Stimulated activated CD8-positive, alpha-beta memory T cell treated with anti-CD3 and anti-CD28 coated beads, Interleukin-7, amount 100 ng/mL, for 48 hours (primary cell): Measurements from ENCODE around the gene CAMK2G.

ENCODE experiments used
- DNase-seq, 2 donors: peaks; one replicate each; pipeline ENCODE4 v3.0.0-alpha.2; 2020; ENCODE audit warnings: low read depth in 1 of 2; ENCODE audit errors: extremely low read depth in 1 of 2

CAMK2G gene

DNA sequence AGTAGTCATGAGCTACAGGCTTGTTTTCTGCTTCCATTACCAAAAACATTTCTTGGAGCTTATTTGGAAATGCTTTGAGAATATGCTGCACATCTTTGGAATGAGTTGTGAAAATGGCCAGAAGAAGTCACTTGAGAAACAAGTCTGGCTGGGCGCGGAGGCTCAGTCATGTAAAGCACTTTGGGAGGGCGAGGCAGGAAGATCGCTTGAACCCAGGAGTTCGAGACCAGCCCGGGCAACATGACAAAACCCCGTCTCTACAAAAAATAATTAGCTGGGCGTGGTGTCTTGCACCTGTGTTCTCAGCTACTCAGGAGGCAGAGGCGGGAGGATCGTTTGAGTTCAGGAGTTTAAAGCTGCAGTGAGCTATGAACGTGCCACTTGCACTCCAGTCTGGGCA lies 93.4 kb downstream of the CAMK2G start:
- no peak for DNase-seq

DNA sequence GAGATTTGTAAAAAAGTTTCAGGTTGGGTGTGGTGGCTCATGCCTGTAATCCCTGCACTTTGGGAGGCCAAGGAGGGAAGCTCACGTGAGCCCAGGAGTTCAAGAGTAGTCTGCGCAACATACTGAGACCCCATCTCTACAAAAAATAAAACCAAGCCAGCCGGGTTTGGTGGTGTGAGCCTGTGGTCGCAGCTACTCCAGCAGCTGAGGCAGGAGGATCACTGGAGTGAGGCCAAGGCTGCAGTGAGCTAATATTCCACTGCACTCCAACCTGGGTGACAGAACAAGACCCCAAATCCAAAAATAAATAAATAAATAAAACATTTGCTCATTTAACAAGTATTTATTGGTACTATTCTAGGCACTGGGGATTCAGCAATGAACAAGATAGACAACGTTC lies 94.1 kb downstream of the CAMK2G start:
- no peak for DNase-seq

DNA sequence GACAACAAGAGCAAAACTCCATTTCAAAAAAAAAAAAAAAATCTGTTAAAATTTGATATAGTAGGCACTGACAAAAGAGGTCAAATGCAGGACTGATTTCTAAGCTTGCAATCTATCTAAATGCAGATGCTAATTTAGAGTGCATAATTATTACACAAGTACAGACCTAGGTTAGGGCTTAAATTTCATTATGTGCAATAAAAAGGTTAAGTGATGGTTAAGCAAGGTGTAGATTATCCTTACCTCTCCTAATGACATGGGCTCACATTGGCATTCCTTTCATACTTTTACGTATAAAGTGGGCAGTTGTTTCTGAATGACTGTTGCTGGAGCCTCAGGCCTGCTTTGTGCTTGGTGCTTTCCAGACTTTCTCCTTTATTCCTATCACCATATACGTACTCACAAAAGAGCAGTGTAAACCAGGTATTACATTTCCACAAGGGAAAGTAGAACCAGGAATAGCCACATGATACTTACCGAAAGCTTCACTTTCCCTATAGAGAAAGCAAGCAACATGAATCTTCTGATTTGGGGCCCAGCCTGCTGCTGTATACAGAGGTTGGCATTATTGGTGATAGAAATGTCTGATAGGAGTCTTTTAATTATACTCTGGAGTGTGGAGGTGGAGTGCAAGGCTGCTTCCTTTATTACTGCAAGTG lies 94.7 kb downstream of the CAMK2G start:
- DNase-seq = no peak

DNA sequence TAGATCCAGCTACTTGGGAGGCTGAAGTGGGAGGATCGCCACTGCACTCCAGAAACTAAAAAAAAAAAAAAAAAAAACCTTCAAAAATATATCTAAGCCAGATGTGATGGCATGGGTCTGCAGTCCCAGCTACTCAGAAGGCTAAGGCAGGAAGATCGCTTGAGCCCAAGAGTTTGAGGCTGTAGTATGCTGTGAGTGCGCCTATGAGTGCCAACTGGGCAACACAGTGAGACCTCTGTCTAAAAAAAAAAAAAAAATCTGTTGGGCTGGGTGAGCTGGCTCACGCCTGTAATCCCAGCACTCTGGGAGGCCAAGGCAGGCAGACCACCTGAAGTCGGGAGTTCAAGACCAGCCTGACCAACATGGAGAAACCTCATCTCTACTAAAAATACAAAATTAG lies 95.3 kb downstream of the CAMK2G start:
- DNase-seq = no peak

DNA sequence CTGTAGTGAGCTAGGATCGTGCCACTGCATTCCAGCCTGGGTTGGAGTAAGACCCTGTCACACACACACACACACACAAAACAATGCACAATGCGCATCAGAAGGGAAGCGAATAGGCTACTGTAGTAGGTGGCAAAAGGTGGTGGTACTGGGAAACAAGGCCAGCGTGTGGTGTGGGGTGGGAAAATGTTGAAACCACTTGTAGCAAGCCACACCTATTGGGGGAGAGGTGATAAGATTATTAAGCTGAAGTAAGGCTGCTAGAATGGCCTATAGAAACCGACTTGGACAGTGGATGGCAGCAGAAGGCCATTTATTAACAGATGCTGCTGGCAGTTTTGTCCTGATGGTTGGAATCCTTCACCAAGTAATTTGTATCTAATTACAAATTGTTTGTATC lies 99.7 kb downstream of the CAMK2G start:
- DNase-seq = no peak

DNA sequence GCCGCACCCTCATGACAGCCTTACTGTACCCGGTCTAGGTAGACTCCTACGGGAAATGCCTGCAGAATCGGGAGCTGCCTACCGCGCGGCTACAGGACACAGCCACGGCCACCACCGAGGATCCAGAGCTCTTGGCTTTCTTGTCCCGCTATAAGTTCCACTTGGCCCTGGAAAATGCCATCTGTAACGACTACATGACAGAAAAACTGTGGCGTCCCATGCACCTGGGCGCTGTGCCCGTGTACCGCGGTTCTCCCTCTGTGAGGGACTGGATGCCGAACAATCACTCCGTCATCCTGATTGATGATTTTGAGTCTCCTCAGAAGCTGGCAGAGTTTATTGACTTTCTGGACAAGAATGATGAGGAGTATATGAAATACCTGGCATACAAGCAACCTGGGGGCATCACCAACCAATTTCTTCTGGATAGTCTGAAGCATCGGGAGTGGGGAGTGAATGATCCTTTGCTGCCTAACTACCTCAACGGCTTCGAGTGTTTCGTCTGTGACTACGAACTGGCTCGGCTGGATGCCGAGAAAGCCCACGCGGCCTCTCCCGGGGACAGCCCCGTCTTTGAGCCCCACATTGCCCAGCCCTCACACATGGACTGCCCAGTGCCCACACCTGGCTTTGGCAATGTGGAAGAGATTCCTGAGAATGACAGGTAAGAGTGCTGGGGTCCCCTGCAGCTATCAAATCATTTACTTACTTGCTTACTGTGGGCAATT lies 101.0 kb downstream of the CAMK2G start:
- DNase-seq = no peak

DNA sequence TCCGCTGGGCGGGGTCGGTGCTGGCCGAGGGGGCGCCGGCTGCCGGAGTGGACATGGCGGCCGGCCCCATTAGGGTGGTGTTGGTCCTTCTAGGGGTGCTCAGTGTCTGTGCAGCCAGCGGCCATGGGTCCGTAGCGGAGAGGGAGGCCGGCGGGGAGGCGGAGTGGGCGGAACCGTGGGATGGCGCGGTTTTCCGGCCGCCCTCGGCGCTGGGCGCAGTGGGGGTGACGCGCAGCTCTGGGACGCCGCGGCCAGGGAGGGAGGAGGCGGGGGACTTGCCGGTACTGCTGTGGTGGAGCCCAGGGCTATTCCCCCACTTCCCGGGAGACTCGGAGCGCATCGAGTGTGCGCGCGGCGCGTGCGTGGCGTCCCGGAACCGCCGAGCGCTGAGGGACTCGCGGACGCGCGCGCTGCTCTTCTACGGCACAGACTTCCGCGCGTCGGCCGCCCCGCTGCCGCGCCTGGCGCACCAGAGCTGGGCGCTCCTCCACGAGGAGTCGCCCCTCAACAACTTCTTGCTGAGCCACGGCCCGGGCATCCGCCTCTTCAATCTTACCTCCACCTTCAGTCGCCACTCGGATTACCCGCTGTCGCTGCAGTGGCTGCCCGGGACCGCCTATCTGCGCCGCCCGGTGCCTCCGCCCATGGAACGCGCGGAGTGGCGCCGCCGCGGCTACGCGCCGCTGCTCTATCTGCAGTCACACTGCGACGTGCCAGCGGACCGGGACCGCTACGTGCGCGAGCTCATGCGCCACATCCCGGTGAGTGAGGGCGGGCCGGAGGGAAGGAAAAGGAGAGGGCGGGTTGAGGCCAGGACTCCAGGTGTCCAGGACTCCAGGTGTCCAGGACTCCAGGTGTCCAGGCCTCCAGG lies 101.8 kb downstream of the CAMK2G start:
- peak; percentile 70 to 71 for DNase-seq

DNA sequence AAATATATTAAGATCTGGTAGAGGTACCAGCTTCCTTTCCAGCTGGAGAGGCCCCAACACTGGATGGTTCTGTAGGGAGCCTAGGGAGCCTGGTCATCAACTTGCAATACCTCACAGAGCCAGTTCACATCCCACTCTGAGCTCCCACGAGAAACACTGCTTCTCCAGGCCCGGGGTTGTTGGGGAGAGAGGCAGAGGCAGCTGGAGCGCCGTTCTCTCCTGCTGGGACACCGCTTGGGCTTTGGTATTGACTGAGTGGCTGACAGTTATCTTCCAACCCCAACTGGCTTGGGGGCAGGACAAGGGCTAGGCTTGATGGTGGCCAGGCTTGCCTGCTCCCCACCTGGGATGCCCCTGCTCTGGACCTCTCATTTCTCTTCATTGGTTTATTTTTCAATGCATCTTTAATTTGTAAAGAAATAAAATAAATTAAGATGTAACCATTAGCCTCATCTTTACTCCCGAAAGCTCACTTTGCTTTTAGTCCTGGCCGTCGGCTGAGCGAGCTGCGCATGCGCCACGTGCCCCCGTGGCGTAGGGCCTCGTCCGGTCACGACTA lies 102.6 kb downstream of the CAMK2G start:
- DNase-seq = peak; percentile 61 to 63

DNA sequence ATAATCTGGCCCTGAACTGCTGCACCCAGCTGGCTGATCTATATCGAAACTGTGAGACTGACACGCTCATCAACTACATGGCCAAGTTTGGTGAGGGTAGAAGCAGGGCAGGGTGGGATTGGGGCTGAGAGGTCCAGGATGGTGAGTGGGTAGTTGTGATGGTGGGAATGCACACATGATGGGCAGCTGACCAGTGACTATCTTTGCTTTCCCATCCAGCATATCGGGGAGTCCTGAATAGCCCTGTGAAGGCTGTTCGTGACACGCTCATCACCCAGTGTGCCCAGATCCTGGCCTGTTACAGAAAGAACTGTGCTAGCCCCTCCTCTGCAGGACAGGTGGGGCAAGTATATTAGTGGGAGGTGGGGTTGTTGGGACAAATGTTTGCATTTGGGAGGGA lies 105.0 kb downstream of the CAMK2G start:
- DNase-seq = no peak

DNA sequence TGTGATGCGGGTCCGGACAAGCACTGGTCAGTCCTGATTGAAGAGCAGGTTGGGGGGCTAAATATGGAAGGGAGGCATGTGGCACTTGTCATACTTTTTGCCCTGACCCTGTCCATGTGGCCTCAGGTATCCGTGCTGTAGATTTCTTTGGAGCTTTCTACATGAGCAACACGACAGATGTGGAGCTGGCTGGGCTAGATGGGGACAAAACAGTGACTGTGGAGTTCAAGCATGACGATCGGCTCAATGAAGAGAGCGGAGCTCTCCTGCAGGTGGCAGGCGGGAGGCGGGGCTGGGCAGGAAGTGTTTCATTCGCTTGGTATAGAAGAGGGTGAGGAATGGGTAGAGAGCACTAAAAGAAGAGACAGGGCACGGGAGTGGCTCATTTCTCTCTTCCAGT lies 105.5 kb downstream of the CAMK2G start:
- no peak for DNase-seq

DNA sequence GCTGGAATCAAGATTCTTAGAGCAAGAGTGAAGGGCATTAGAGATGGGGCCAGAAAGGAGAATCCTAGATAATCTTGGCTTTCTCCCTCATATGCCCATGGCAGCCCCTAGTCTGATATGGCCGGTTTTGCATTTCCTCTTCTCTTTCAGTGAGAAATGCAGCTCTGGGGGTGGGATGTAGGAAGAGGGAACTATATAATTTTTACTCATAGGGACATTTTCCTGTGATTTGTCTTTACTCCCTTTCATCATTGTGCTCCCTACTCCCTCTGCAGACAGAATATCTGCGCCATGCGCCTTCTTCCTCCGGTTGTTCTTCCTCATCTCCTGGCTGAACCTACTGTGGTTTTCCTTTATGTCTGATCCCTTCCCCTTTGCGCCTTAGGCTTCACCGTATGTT lies 109.3 kb downstream of the CAMK2G start:
- no peak for DNase-seq

DNA sequence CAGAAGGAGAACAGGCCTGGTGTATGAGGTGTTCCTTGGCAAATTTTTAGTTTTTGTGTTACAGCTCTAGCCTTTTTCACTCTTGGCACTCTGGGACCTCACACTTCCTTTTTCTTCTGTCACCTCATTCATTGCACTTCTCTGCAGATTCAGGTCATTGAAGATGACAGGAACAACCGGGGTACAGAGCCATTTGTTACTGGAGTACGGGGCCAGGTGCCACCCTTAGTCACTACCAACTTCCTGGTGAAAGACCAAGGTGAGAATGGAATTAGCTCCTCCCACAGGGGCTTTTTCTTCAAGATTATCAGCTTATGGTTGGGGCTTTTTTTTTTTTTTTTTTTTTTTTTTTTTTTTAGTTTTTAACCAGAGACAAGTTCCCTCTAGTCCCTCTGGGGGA lies 111.0 kb downstream of the CAMK2G start:
- no peak for DNase-seq

DNA sequence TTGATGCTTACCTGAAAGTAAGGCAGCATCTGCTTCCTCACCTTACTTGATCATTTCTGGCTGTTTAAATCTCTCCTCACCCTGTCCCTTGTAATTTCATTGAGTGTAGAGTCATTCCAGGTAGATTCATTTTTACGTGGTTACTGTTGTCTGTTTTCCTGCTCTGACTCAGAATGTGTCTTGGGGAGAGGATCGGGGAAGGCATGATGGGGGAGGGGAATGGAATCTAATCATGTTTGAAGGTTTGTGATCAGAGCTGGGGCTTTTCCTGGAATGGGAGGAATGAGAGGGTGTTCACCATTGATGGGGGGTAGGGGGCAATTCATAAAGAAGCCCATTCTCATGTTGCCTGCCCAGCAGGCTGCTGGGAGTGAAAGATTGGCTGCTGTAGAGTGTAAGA lies 111.4 kb downstream of the CAMK2G start:
- DNase-seq = no peak
